Measurements from ENCODE around the gene PIK3C2G.

PIK3C2G gene

GRCh38 chr12:18549598-18549997 is 288.3 kb downstream of the PIK3C2G start:
- TF ChIP-seq CTCF (IDR thresholded peaks at IDR 0.05; ENCODE audit: low read depth, low read length), result peak; percentile 14
- no peak for DNase-seq (ENCODE audit: low read depth in 2 of 2)
- H3K4me3 ChIP-seq (replicated peaks in 1 of 2; ENCODE audit: low read depth in 2 of 2, low read length in 2 of 2), result no peak overlapping the region

- H3K4me3 ChIP-seq (replicated peaks in 1 of 2; ENCODE audit: low read depth in 2 of 2, low read length in 2 of 2), result no peak overlapping the region
- no peak for TF ChIP-seq CTCF (IDR thresholded peaks at IDR 0.05; ENCODE audit: low read depth, low read length)
- DNase-seq (ENCODE audit: low read depth in 2 of 2), result no peak
Observed at GRCh38 chr12:18551106-18551505, 289.8 kb downstream of the PIK3C2G start.

GRCh38 chr12:18551701-18552100 is 290.4 kb downstream of the PIK3C2G start:
- TF ChIP-seq CTCF (IDR thresholded peaks at IDR 0.05; ENCODE audit: low read depth, low read length), result no peak
- DNase-seq (ENCODE audit: low read depth in 2 of 2), result no peak
- no peak overlapping the region for H3K4me3 ChIP-seq (replicated peaks in 1 of 2; ENCODE audit: low read depth in 2 of 2, low read length in 2 of 2)

DNA sequence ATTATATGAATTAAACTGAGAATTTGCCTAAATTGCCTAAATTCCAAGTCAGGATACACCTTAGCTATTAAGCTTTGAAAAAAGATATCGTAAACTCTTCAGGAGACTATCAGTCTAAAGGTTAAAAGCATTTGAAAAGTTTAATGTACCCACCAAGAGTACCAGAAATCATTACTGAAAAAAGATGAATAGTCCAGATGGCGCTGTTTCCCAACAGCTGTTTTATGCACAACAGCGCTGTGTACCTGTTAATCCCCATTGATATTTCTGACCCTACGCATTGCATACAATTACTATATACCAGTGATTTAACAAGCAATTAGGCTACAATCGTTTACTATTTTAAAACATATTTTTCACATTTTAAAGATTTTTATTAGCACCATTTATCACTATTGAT is 291.5 kb downstream of the PIK3C2G start:
- DNase-seq (ENCODE audit: low read depth in 2 of 2), result no peak
- H3K4me3 ChIP-seq (replicated peaks in 1 of 2; ENCODE audit: low read depth in 2 of 2, low read length in 2 of 2), result no peak overlapping the region
- no peak for TF ChIP-seq CTCF (IDR thresholded peaks at IDR 0.05; ENCODE audit: low read depth, low read length)

- no peak overlapping the region for H3K4me3 ChIP-seq (replicated peaks in 1 of 2; ENCODE audit: low read depth in 2 of 2, low read length in 2 of 2)
Observed at GRCh38 chr12:18556161-18556560, 294.8 kb downstream of the PIK3C2G start.

GRCh38 chr12:18559242-18559641 is 297.9 kb downstream of the PIK3C2G start:
- no peak overlapping the region for H3K4me3 ChIP-seq (replicated peaks in 1 of 2; ENCODE audit: low read depth in 2 of 2, low read length in 2 of 2)
- DNase-seq (ENCODE audit: low read depth in 2 of 2), result no peak
- TF ChIP-seq CTCF (IDR thresholded peaks at IDR 0.05; ENCODE audit: low read depth, low read length), result no peak

More at GRCh38 chr12:18556161-18556560, 294.8 kb downstream of the PIK3C2G start:
- TF ChIP-seq CTCF (IDR thresholded peaks at IDR 0.05; ENCODE audit: low read depth, low read length), result no peak
- no peak for DNase-seq (ENCODE audit: low read depth in 2 of 2)

- no peak for TF ChIP-seq CTCF (IDR thresholded peaks at IDR 0.05; ENCODE audit: low read depth, low read length)
- H3K4me3 ChIP-seq (replicated peaks in 1 of 2; ENCODE audit: low read depth in 2 of 2, low read length in 2 of 2), result no peak overlapping the region
- no peak for DNase-seq (ENCODE audit: low read depth in 2 of 2)
Observed at GRCh38 chr12:18562531-18562930, 301.2 kb downstream of the PIK3C2G start.
